NB4 (cell line): ENCODE data around the gene ANKRD31.
"Not testable (repeated sequence)": the region's sequence is repeated elsewhere in the genome, so short reads cannot be mapped to it uniquely, and the experiment has no call there.

Experiments used
- DNase-seq: peaks from one replicate; pipeline ENCODE4 v3.0.0; 2010; ENCODE audit warnings: low read depth
- H3K4me3 ChIP-seq: one replicate; pipeline ENCODE4 v1.5.1; 2011; ENCODE audit warnings: mild to moderate bottlenecking, low read depth, low read length, moderate library complexity
- MYC ChIP-seq: IDR thresholded peaks from 2 replicates; pipeline ENCODE4 v1.6.1; 2011; ENCODE audit warnings: low read depth, low read length
- POLR2A ChIP-seq: IDR thresholded peaks from 2 replicates; pipeline ENCODE4 v1.6.1; 2011; ENCODE audit warnings: mild to moderate bottlenecking; ENCODE audit not compliant: insufficient read length; ENCODE audit errors: extremely low read depth
- TF ChIP-seq, protein P1 (sequence below): IDR thresholded peaks from one replicate; pipeline ENCODE4 v1.5.1; 2012; ENCODE audit warnings: low read depth, low read length
- TF ChIP-seq, protein P2 (sequence below): IDR thresholded peaks from 2 replicates; pipeline ENCODE4 v1.6.1; 2011; ENCODE audit warnings: low read depth, low read length

ANKRD31 gene

GRCh38 chr5:75089662-75090061 lies 147.0 kb downstream of the ANKRD31 start:
- TF ChIP-seq, protein P1, sequence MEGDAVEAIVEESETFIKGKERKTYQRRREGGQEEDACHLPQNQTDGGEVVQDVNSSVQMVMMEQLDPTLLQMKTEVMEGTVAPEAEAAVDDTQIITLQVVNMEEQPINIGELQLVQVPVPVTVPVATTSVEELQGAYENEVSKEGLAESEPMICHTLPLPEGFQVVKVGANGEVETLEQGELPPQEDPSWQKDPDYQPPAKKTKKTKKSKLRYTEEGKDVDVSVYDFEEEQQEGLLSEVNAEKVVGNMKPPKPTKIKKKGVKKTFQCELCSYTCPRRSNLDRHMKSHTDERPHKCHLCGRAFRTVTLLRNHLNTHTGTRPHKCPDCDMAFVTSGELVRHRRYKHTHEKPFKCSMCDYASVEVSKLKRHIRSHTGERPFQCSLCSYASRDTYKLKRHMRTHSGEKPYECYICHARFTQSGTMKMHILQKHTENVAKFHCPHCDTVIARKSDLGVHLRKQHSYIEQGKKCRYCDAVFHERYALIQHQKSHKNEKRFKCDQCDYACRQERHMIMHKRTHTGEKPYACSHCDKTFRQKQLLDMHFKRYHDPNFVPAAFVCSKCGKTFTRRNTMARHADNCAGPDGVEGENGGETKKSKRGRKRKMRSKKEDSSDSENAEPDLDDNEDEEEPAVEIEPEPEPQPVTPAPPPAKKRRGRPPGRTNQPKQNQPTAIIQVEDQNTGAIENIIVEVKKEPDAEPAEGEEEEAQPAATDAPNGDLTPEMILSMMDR, result no peak
- TF ChIP-seq, protein P2, sequence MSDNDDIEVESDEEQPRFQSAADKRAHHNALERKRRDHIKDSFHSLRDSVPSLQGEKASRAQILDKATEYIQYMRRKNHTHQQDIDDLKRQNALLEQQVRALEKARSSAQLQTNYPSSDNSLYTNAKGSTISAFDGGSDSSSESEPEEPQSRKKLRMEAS, result no peak
- no peak for TF ChIP-seq MYC
- no peak for TF ChIP-seq POLR2A
- H3K4me3 ChIP-seq, result no peak overlapping the region
- DNase-seq, result no peak

DNA sequence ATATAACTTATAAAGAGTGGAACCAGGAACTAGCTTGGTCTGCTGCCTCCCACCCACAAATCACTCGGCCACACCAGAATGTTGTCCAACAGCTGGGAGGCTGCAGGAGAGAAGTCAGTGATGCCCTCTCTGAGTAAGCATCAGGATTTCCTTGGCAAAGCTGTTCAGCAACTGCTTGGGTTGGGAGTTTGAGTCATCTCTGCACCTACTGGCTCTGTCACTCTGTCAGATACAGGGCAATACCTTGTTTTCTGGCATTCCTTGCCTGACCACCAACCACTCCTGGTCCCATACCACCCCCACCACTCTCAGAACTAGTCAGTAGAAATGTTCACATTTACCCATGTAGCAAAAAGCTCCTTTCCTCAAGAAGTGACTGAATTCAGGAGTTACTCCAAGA lies 147.5 kb downstream of the ANKRD31 start:
- no peak for TF ChIP-seq MYC
- TF ChIP-seq, protein P2, result no peak
- TF ChIP-seq, protein P1, result no peak
- TF ChIP-seq POLR2A, result no peak
- no peak overlapping the region for H3K4me3 ChIP-seq
- no peak for DNase-seq

- TF ChIP-seq, protein P1, result no peak
- TF ChIP-seq MYC (no peak), POLR2A (no peak)
- TF ChIP-seq, protein P2, result no peak
- H3K4me3 ChIP-seq, result no peak overlapping the region
- no peak for DNase-seq
These were observed 148.0 kb downstream of the ANKRD31 start for GRCh38 chr5:75088648-75089047.

- H3K4me3 ChIP-seq, result no peak overlapping the region
- no peak for DNase-seq
- TF ChIP-seq, protein P1, result no peak
- TF ChIP-seq POLR2A (no peak), MYC (no peak)
- TF ChIP-seq, protein P2, result no peak
These were observed 155.2 kb downstream of the ANKRD31 start for GRCh38 chr5:75081510-75081909.

DNA sequence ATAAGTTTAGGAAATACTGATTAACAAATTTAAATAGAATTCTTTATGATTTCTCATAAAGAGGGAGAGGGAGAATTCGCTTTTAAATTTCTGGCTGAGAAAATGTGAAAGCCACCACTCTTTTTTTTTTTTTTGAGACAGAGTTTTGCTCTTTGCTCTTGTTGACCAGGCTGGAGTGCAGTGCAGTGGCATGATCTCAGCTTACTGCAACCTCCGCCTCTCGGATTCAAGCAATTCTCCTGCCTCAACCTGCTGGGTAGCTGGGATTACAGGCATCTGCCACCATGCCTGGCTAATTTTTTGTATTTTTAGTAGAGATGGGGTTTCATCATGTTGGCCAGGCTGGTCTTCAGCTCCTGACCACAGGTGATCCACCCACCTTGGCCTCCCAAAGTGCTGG lies 157.3 kb downstream of the ANKRD31 start:
- not testable (repeated sequence) for H3K4me3 ChIP-seq, DNase-seq

- no peak overlapping the region for H3K4me3 ChIP-seq
- TF ChIP-seq, protein P2, result no peak
- TF ChIP-seq MYC (no peak), POLR2A (no peak)
- TF ChIP-seq, protein P1, result no peak
- DNase-seq, result no peak
These were observed 158.7 kb downstream of the ANKRD31 start for GRCh38 chr5:75078027-75078426.
